Activated CD8-positive, alpha-beta memory T cell treated with anti-CD3 and anti-CD28 coated beads for 36 hours (primary cell): ENCODE measurements around the gene BCL11A. TPM values are rescaled to one million over a fixed set of nuclear protein-coding genes. Genes with fewer than 3 reads are reported as not detected.

ENCODE experiments used
- CTCF ChIA-PET: fragments of 350-600 bp; sonication (Branson Sonifier 250); formaldehyde crosslinking; loops from one replicate; lab custom pipeline; 2021; ENCODE audit warnings: antibody characterized with exemption; lab: Charles Lee
- POLR2A ChIA-PET: fragments of 350-600 bp; sonication (Branson Sonifier 250); formaldehyde crosslinking; loops from one replicate; lab custom pipeline; 2021; ENCODE audit warnings: antibody characterized with exemption; lab: Charles Lee
- total RNA-seq, 2 experiments: library from RNA; stranded (reverse); gene quantifications; one replicate each; pipeline ENCODE4 v1.2.3, GENCODE V29; 2021

The BCL11A gene
- total RNA-seq, 2 experiments from 2014 or later = 0.15 to 0.30 TPM

DNA sequence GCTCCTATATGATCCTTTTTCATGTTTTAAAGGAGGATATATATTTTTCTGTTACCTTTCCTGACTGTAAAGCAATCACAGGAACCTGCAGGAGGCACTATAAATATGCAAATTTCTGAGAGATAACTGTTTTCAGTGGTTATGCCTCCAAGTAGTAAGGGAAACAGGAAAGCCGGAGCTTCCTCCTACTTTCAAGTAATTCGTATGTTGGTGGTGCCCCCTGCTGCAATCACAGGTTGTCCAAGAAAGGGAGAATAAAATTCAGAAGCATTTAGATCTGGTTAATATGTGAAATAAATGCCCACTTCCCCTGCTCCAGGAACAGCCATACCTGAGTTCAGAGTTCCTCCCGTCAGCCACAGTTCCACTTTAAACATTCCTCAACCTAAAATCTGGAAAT is 12.0 kb upstream of the BCL11A start:
- POLR2A ChIA-PET = no interaction called here
- CTCF ChIA-PET = interaction anchor here (1.5 kb wide), 1 partner anchor 78 kb away, joined by 3 read pairs; no protein-coding TSS in a partner anchor

GRCh38 chr2:60560734-60561644 is 7.5 kb upstream of the BCL11A start:
- CTCF ChIA-PET = interaction anchor here (0.5 to 1.8 kb wide), 2 partner anchors 21 to 197 kb away, joined by 3 to 8 read pairs; no protein-coding TSS in a partner anchor
- POLR2A ChIA-PET = no interaction called here

GRCh38 chr2:60559880-60560279 is 6.4 kb upstream of the BCL11A start:
- POLR2A ChIA-PET = no interaction called here
- CTCF ChIA-PET = interaction anchor here (2.3 kb wide), 1 partner anchor 10 kb away, joined by 8 read pairs; no protein-coding TSS in a partner anchor

- ChIA-PET POLR2A (no interaction called here), CTCF (interaction anchor here (1.6 to 2.3 kb wide), 2 partner anchors 9 to 23 kb away, joined by 8 read pairs; no protein-coding TSS in a partner anchor)
Measured at GRCh38 chr2:60558536-60558935, 5.1 kb upstream of the BCL11A start.

GRCh38 chr2:60557486-60557864 is 4.0 kb upstream of the BCL11A start:
- ChIA-PET POLR2A (no interaction called here), CTCF (interaction anchor here (1.6 kb wide), 1 partner anchor 24 kb away, joined by 8 read pairs; no protein-coding TSS in a partner anchor)

DNA sequence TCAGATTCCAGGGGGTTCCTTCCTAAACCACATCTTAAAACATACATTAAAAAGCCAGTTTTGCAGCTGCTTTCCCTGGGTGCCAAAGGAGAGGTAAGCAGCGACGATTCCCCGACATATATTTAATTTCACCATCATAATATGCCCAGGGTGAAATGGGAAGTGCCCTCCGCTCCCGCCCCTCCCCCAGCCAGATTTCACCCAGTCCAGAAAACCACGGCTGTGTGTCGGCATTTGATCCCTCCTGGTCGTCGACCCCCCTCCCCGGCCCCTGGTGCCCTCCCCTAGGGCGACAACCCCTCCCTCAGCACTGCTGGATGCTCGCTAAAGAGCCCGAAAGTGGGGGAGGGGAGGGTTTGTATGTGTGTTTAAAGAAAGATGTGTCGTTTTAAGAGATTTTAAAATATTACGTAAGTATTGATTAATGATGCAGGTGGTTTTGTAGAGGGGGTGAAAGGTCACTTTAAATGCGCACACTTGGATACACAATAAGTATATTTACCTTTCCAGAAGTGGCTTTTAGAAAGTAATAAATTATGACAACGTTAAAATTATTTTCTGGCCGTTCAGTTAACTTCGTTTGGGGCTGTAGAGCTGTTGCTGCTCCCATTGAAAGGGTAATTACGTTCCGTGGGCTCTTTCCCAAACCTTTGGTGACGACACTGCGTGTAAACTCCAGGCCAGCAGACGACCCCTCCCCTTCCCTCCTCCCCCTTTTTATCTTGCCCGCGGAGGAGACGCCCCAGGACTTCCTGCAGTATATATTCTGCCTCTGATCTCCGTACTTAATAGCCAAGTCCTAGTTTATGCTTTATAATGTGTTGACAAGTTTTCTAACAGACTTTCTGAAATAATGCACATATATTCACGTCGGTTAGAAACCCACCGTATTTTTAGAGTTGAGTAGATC is 3.4 kb upstream of the BCL11A start:
- POLR2A ChIA-PET = no interaction called here
- CTCF ChIA-PET = interaction anchor here (1.6 kb wide), 1 partner anchor 25 kb away, joined by 8 read pairs; no protein-coding TSS in a partner anchor

- ChIA-PET POLR2A (no interaction called here), CTCF (interaction anchor here (0.6 to 1.0 kb wide), 2 partner anchors 26 to 153 kb away, joined by 3 to 5 read pairs; no protein-coding TSS in a partner anchor)
Measured at GRCh38 chr2:60556175-60556574, 2.7 kb upstream of the BCL11A start.

GRCh38 chr2:60555783-60556139 is 2.3 kb upstream of the BCL11A start:
- ChIA-PET CTCF (interaction anchor here (0.6 to 1.0 kb wide), 3 partner anchors 26 to 153 kb away, joined by 3 to 5 read pairs (median 4); no protein-coding TSS in a partner anchor), POLR2A (no interaction called here)

GRCh38 chr2:60555066-60555782 is 1.8 kb upstream of the BCL11A start:
- ChIA-PET CTCF (interaction anchor here (0.7 to 1.0 kb wide), 2 partner anchors 26 to 73 kb away, joined by 4 to 5 read pairs; no protein-coding TSS in a partner anchor), POLR2A (no interaction called here)

- CTCF ChIA-PET = interaction anchor here (1.1 kb wide), 1 partner anchor 27 kb away, joined by 4 read pairs; no protein-coding TSS in a partner anchor
- POLR2A ChIA-PET = no interaction called here
Measured at GRCh38 chr2:60554646-60555065, 1.2 kb upstream of the BCL11A start.

DNA sequence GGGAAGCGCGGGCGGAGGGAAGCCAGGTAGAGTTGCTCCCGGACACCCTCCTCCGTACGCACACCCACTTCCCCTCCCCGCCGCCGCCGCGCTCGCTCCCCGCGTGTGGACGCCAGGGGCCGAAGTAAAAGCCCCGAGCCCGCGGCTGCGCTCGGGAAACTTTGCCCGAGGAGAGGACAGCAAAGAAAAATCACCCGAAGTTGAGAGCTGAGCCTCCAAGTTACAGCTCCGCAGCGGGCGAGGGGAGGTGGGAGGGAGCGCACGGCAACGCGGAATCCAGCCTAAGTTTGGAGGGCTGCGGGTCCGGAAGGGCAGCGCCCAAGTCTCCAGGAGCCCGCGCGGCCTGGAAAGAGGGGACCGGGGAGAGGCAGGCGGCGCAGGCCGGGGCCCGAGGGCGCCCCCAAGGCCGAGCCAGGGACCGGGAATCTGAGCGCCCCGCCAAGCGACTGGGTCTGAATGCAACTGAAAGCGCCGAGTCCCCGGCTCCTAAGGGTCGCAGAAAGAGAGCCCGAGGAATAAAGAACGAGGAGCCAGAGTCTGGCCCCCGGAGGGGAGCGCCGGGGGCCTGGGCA is 706 bp upstream of the BCL11A start:
- ChIA-PET POLR2A (no interaction called here), CTCF (interaction anchor here (1.1 kb wide), 1 partner anchor 28 kb away, joined by 4 read pairs; no protein-coding TSS in a partner anchor)

GRCh38 chr2:60552851-60553494 is 481 bp downstream of the BCL11A start:
- CTCF ChIA-PET = interaction anchor here (0.6 kb wide), 1 partner anchor 543 kb away, joined by 3 read pairs; no protein-coding TSS in a partner anchor
- POLR2A ChIA-PET = no interaction called here

DNA sequence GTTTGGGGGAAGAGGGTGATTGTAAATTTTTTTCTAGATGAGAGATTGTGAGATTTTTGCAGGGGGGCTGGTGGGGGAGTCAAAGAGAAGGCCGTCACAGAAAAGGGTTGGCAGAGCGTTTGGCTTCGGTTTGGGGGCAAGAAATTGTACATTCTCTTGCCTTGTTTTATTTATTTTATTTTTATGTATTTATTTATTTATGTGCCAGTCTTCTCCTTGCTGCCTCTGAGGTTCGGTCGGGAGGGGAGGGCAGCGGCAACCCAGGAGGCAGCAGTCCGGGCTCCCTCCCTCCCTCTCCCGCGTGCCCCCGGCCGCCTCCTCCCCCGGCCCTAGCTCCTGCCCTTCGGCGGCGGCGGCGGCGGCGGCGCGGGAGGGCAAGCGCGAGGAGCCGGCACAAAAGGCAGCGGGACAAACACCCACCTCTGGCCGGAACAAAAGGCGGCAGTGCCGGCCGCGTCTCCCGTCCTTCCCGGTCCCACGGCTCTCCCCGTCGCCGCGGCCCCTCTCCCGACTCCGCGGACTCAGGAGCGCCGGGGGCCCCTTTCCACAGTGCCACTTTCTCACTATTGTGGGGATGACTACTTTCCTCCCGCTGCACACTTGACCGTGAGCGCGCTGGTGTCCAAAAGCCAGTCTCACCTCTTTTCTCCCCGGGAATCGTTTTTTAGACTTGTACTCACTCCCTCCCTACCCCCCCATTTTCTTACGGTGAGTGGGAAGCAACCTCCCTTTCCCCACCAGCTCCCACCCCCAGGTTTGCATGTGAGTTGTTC is 1.2 kb downstream of the BCL11A start:
- ChIA-PET POLR2A (no interaction called here), CTCF (no interaction called here)

DNA sequence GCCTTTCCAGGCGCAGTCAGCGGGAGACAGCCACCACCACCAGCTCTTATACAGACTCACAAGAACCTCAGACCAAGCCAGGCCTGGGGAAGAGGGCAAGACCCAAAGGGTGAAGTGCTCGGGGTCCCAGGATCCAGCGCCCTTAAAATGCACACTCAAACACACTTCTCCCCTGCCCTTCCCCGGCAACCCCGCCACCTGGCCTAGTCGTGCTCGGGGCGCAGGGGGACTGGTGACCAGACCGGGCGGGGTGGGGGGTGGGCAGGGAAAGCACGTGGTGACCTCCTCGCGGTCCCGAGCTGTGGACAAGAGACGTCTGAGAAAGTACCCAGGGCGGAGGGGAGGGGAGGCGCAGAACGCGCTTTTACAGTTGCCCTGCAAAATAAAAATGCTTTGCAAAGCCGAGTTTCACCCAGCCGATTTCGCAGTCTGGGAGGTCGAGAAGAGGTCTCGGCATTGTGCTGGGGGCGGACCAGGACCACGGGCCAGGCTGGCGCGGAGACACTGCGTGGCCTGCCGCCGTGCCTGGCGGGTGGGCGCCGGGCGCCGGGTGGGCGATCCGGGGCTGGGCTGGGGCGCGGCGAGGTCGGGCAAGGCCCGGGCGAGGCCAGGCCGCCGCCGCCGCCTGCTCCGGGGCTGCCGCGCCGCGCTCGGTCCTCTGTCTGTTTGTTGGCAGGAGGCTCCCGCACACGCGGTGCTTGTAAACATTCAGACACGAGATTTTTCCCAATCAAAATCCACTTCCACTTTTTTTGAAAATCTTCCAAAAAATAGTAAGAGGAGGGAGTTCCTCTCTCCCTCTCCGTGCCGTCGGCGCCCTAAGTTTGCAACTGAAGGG is 2.0 kb downstream of the BCL11A start:
- ChIA-PET CTCF (no interaction called here), POLR2A (no interaction called here)

GRCh38 chr2:60550984-60551239 is 2.5 kb downstream of the BCL11A start:
- POLR2A ChIA-PET = no interaction called here
- CTCF ChIA-PET = no interaction called here

- ChIA-PET POLR2A (no interaction called here), CTCF (interaction anchor here (0.6 to 1.6 kb wide), 7 partner anchors 9 to 1277 kb away, joined by 3 to 8 read pairs (median 4); no protein-coding TSS in a partner anchor)
Measured at GRCh38 chr2:60550178-60550983, 3.1 kb downstream of the BCL11A start.
